Left kidney (tissue), 2 donors: ENCODE results near the gene RPN2. TPM values are rescaled to one million over a fixed set of nuclear protein-coding genes. Genes with fewer than 3 reads are reported as not detected.

Source experiments
- DNase-seq: peaks from one replicate; pipeline ENCODE4 v3.0.0-alpha.2; 2013
- polyA plus RNA-seq: library from polyadenylated mRNA; unstranded; fragments of 120-200 nt; gene quantifications from one replicate; pipeline ENCODE4 v1.2.1, GENCODE V29; 2013; ENCODE audit not compliant: insufficient read length

RPN2 gene
- polyA plus RNA-seq, 1 donor = 296 TPM

- no peak for DNase-seq
Observed at GRCh38 chr20:37242503-37242902, 63.4 kb downstream of the RPN2 start.

- DNase-seq = no peak
Observed at GRCh38 chr20:37243076-37243936, 64.2 kb downstream of the RPN2 start.

- DNase-seq = no peak
Observed at GRCh38 chr20:37243937-37244571, 64.9 kb downstream of the RPN2 start.

GRCh38 chr20:37244572-37244957 lies 65.4 kb downstream of the RPN2 start:
- no peak for DNase-seq

- no peak for DNase-seq
Observed at GRCh38 chr20:37245216-37246150, 66.4 kb downstream of the RPN2 start.

GRCh38 chr20:37246736-37247135 lies 67.6 kb downstream of the RPN2 start:
- DNase-seq = no peak

GRCh38 chr20:37247547-37247946 lies 68.4 kb downstream of the RPN2 start:
- no peak for DNase-seq

- no peak for DNase-seq
Observed at GRCh38 chr20:37249304-37249703, 70.2 kb downstream of the RPN2 start.

- DNase-seq = no peak
Observed at GRCh38 chr20:37251825-37252477, 72.8 kb downstream of the RPN2 start.

- DNase-seq = no peak
Observed at GRCh38 chr20:37253087-37253486, 74.0 kb downstream of the RPN2 start.

GRCh38 chr20:37254114-37254878 lies 75.2 kb downstream of the RPN2 start:
- no peak for DNase-seq

- no peak for DNase-seq
Observed at GRCh38 chr20:37256286-37256685, 77.2 kb downstream of the RPN2 start.

- DNase-seq = no peak
Observed at GRCh38 chr20:37257530-37257929, 78.4 kb downstream of the RPN2 start.

- no peak for DNase-seq
Observed at GRCh38 chr20:37257988-37258387, 78.9 kb downstream of the RPN2 start.

- no peak for DNase-seq
Observed at GRCh38 chr20:37259031-37259430, 79.9 kb downstream of the RPN2 start.

- no peak for DNase-seq
Observed at GRCh38 chr20:37259865-37260264, 80.7 kb downstream of the RPN2 start.

GRCh38 chr20:37260923-37261322 lies 81.8 kb downstream of the RPN2 start:
- no peak for DNase-seq

- no peak for DNase-seq
Observed at GRCh38 chr20:37261714-37262113, 82.6 kb downstream of the RPN2 start, which contains the start of gene GHRH. GHRH (minus strand) TSS chr20:37261814; CDS start chr20:37256889, 4,925 bp downstream.

GRCh38 chr20:37262505-37262904 lies 83.4 kb downstream of the RPN2 start:
- DNase-seq = no peak

GRCh38 chr20:37263686-37264085 lies 84.6 kb downstream of the RPN2 start:
- no peak for DNase-seq

- no peak for DNase-seq
Observed at GRCh38 chr20:37265152-37265551, 86.0 kb downstream of the RPN2 start.
